Hair follicle dermal papilla cell (primary cell): ENCODE results near the gene CCNO. TPM values are rescaled to one million over a fixed set of nuclear protein-coding genes. Genes with fewer than 3 reads are reported as not detected.

Experiments
- total RNA-seq: library from RNA; depleted of rRNA; stranded (reverse); fragments of >200 nt; gene quantifications from 2 replicates; pipeline ENCODE4 v1.2.3, GENCODE V29; 2012

CCNO gene
- total RNA-seq = 0.16 TPM in 1 of 2 replicates, not detected in the other

GRCh38 chr5:55232985-55233928 lies at the start of gene CCNO:
Gene CCNO, minus strand, starts transcription at chr5:55233608. Its CDS starts 85 bp downstream, at chr5:55233523.

DNA sequence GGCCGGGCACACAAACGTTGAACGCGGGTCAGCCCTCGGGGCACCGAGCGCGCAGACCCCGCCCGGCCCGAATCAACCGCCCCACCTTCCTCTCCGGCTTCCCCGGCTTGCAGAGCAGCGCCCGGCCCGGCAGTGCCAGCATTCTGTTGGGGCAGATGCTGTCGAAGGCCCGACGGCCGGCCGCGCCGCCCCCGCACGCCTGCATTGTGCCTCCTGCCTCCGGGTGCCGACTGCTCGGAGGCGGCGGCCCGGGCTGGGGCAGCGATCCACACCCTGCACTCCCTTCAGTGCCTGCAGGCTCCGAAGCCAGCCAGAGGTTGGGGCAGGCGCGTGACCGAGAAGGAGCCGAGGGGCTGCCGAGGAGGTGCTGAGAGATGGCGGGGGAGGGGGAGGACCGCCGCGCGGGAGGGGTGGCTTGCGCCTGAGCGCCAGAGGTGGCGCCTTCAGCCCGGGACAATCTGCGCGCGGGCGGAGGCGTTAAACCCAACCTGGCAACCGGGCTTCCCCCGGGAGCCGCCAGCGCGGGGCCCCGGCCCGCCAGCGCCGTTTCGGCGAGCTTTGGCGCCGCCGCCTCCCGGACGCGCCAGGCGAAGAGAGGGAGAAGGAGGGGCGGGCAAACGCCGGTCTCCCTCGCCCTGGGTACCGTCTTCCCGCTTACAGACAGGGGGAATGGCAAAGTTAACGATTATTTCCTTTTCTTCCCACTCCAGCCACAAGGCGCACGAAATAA lies 6.3 kb downstream of the CCNO start, which contains the start of gene MCIDAS:
Gene MCIDAS, minus strand, starts transcription at position 382 of the 730 bp plus-strand sequence. Its CDS starts 177 bp downstream, at position 205.

Other genes with a start within 250 kb of the CCNO start
- gene ESM1, start 248.0 kb downstream of the CCNO start, total RNA-seq = 0.16 and 0.73 TPM in 2 replicates
- gene GZMK, start 209.4 kb downstream of the CCNO start, total RNA-seq = not detected in 2 replicates
- gene GZMA, start 131.0 kb downstream of the CCNO start, total RNA-seq = not detected in 2 replicates
- 128 and 131 TPM in 2 replicates for gene GPX8, start 73.4 kb downstream of the CCNO start, total RNA-seq
- under 0.01 TPM in 1 of 2 replicates, not detected in the other for gene CDC20B, start 60.4 kb downstream of the CCNO start, total RNA-seq
- gene MCIDAS, start 6.3 kb downstream of the CCNO start, total RNA-seq = not detected in 2 replicates
- gene DHX29, start 74.1 kb upstream of the CCNO start, total RNA-seq = 29.9 and 33.3 TPM in 2 replicates
- gene MTREX, start 74.4 kb upstream of the CCNO start, total RNA-seq = 64.2 and 64.4 TPM in 2 replicates